GM19372 (cell line): ENCODE measurements around the gene CHIC1.
"Not testable (repeated sequence)": the region's sequence is repeated elsewhere in the genome, so short reads cannot be mapped to it uniquely, and the experiment has no call there.

ENCODE experiments used
- ATAC-seq: cut with Tn5 transposase; IDR thresholded peaks from one replicate; pipeline ENCODE4 v1.9.1; 2021; ENCODE audit warnings: mild to moderate bottlenecking, low read depth, moderate library complexity; ENCODE audit not compliant: unreplicated experiment

Gene CHIC1

DNA sequence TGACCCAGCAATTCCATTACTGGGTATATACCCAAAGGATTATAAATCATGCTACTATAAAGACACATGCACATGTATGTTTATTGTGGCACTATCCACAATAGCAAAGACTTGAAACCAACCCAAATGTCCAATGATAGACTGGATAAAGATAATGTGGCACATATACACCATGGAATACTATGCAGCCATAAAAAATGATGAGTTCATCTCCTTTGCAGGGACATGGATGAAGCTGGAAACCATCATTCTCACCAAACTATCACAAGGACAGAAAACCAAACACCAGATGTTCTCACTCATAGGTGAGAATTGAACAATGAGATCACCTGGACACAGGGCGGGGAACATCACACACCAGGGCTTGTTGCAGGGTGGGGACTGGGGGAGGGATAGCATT, 144.0 kb downstream of the CHIC1 start:
- ATAC-seq, result not testable (repeated sequence)

DNA sequence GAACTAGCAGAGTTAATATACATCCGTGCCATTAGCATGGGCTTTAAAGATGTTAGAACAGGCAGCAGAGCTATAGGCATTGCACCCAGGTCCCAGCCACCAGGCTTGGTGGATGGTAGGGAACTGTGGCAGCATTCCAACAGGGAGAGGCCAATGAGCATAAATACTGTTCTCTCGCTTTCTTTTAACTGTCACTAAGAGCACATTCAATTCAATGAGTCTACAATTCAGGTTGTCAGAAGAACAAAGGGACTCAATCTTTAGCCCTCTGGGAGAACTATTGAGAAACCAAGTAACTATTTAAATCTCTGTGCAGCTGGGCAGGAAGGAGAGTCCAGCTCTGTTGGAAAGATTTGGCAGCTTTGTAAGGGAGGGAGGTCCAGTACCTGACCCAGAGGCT, 165.6 kb downstream of the CHIC1 start:
- no peak for ATAC-seq
